Dendritic cell treated with granulocyte-macrophage colony-stimulating factor and Interleukin-4, amounts not matched to agents 40 ng/mL and 50 ng/mL, for 4 days (primary cell): ENCODE measurements around the gene NUP62.
"Not testable (repeated sequence)": the region's sequence is repeated elsewhere in the genome, so short reads cannot be mapped to it uniquely, and the experiment has no call there.

ENCODE experiments used
- H3K27ac Mint-ChIP-seq: one replicate; pipeline ENCODE4 v1.8.0; 2022; ENCODE audit warnings: mild to moderate bottlenecking, mixed read lengths
- H3K27me3 Mint-ChIP-seq: one replicate; pipeline ENCODE4 v1.8.0; 2022; ENCODE audit warnings: mild to moderate bottlenecking, mixed read lengths
- H3K36me3 Mint-ChIP-seq: one replicate; pipeline ENCODE4 v1.8.0; 2022; ENCODE audit warnings: low read depth, mixed read lengths
- H3K4me1 Mint-ChIP-seq: one replicate; pipeline ENCODE4 v1.8.0; 2022; ENCODE audit warnings: low read depth, mixed read lengths
- H3K4me3 Mint-ChIP-seq: one replicate; pipeline ENCODE4 v1.8.0; 2022; ENCODE audit warnings: mild to moderate bottlenecking, moderate library complexity, mixed read lengths
- H3K9me3 Mint-ChIP-seq: one replicate; pipeline ENCODE4 v1.8.0; 2022; ENCODE audit warnings: mixed read lengths
- intact Hi-C: fragments of 100-400 bp; cut with micrococcal nuclease; formaldehyde crosslinking; loops from one replicate; pipeline ENCODE4 v1.15.0; 2022

The NUP62 gene

GRCh38 chr19:49944567-49944966, 15.3 kb upstream of the NUP62 start:
- peak overlapping the region; percentile 53 for H3K27ac Mint-ChIP-seq
- H3K27me3 Mint-ChIP-seq = peaks cover 65% of the 10 kb centered on the region
- H3K4me1 Mint-ChIP-seq = peaks cover 37% of the 10 kb centered on the region
- H3K9me3 Mint-ChIP-seq, H3K36me3 Mint-ChIP-seq, intact Hi-C loops, H3K4me3 Mint-ChIP-seq: not testable (repeated sequence)

GRCh38 chr19:49940482-49940791, 11.1 kb upstream of the NUP62 start:
- Mint-ChIP-seq H3K27ac (no peak overlapping the region), H3K4me1 (peaks cover 54% of the 10 kb centered on the region), H3K36me3 (no peaks in the 10 kb centered on the region), H3K27me3 (peaks cover 36% of the 10 kb centered on the region), H3K4me3 (no peak overlapping the region), H3K9me3 (no peaks in the 10 kb centered on the region)
- intact Hi-C loops = no loop called here

- H3K4me3 Mint-ChIP-seq = no peak overlapping the region
- H3K9me3 Mint-ChIP-seq = no peaks in the 10 kb centered on the region
- peaks cover 36% of the 10 kb centered on the region for H3K27me3 Mint-ChIP-seq
- no peak overlapping the region for H3K27ac Mint-ChIP-seq
- no peaks in the 10 kb centered on the region for H3K36me3 Mint-ChIP-seq
- H3K4me1 Mint-ChIP-seq = peaks cover 49% of the 10 kb centered on the region
- intact Hi-C loops = no loop called here
Observed at GRCh38 chr19:49939721-49940481, 10.6 kb upstream of the NUP62 start.

- H3K4me1 Mint-ChIP-seq = peaks cover 39% of the 10 kb centered on the region
- peaks cover 4% of the 10 kb centered on the region for H3K36me3 Mint-ChIP-seq
- H3K27me3 Mint-ChIP-seq = peaks cover 36% of the 10 kb centered on the region
- intact Hi-C loops = no loop called here
- no peaks in the 10 kb centered on the region for H3K9me3 Mint-ChIP-seq
- H3K4me3 Mint-ChIP-seq = no peak overlapping the region
- H3K27ac Mint-ChIP-seq = no peak overlapping the region
Observed at GRCh38 chr19:49938662-49939061, 9.4 kb upstream of the NUP62 start.

- intact Hi-C loops = loop anchor here (1.0 kb wide), 1 partner anchor 45 kb away; no protein-coding TSS in a partner anchor
- H3K36me3 Mint-ChIP-seq = peaks cover 12% of the 10 kb centered on the region
- no peak overlapping the region for H3K27ac Mint-ChIP-seq
- peaks cover 38% of the 10 kb centered on the region for H3K4me1 Mint-ChIP-seq
- H3K9me3 Mint-ChIP-seq = no peaks in the 10 kb centered on the region
- H3K4me3 Mint-ChIP-seq = no peak overlapping the region
- peaks cover 34% of the 10 kb centered on the region for H3K27me3 Mint-ChIP-seq
Observed at GRCh38 chr19:49937750-49938381, 8.6 kb upstream of the NUP62 start.

GRCh38 chr19:49936549-49936948, 7.2 kb upstream of the NUP62 start:
- Mint-ChIP-seq H3K27ac (no peak overlapping the region), H3K36me3 (peaks cover 26% of the 10 kb centered on the region), H3K4me1 (peaks cover 44% of the 10 kb centered on the region), H3K4me3 (no peak overlapping the region), H3K9me3 (no peaks in the 10 kb centered on the region), H3K27me3 (peaks cover 25% of the 10 kb centered on the region)
- intact Hi-C loops = no loop called here

GRCh38 chr19:49933643-49934042, 4.3 kb upstream of the NUP62 start:
- Mint-ChIP-seq H3K36me3 (peaks cover 55% of the 10 kb centered on the region), H3K4me1 (peaks cover 65% of the 10 kb centered on the region), H3K9me3 (no peaks in the 10 kb centered on the region), H3K27ac (peak overlapping the region; percentile 45), H3K4me3 (peak overlapping the region; percentile 35), H3K27me3 (peaks cover 10% of the 10 kb centered on the region)
- intact Hi-C loops = no loop called here

GRCh38 chr19:49932731-49933131, 3.4 kb upstream of the NUP62 start:
- Mint-ChIP-seq H3K27ac (no peak overlapping the region), H3K9me3 (no peaks in the 10 kb centered on the region), H3K4me1 (peaks cover 66% of the 10 kb centered on the region), H3K36me3 (peaks cover 64% of the 10 kb centered on the region), H3K27me3 (peaks cover 10% of the 10 kb centered on the region), H3K4me3 (peak overlapping the region; percentile 28)
- intact Hi-C loops = no loop called here

- intact Hi-C loops = no loop called here
- peaks cover 10% of the 10 kb centered on the region for H3K27me3 Mint-ChIP-seq
- peak overlapping the region; percentile 30 for H3K27ac Mint-ChIP-seq
- H3K36me3 Mint-ChIP-seq = peaks cover 71% of the 10 kb centered on the region
- peaks cover 66% of the 10 kb centered on the region for H3K4me1 Mint-ChIP-seq
- H3K4me3 Mint-ChIP-seq = peak overlapping the region; percentile 85
- H3K9me3 Mint-ChIP-seq = no peaks in the 10 kb centered on the region
Observed at GRCh38 chr19:49932041-49932451, 2.7 kb upstream of the NUP62 start.

GRCh38 chr19:49931293-49932040, 2.2 kb upstream of the NUP62 start:
- Mint-ChIP-seq H3K36me3 (peaks cover 76% of the 10 kb centered on the region), H3K4me3 (peak overlapping the region; percentile 85), H3K4me1 (peaks cover 66% of the 10 kb centered on the region), H3K27me3 (peaks cover 10% of the 10 kb centered on the region), H3K27ac (peak overlapping the region; percentile 92), H3K9me3 (no peaks in the 10 kb centered on the region)
- intact Hi-C loops = no loop called here

GRCh38 chr19:49930483-49931011, 1.2 kb upstream of the NUP62 start:
- Mint-ChIP-seq H3K4me1 (peaks cover 67% of the 10 kb centered on the region), H3K27ac (peak overlapping the region; percentile 92), H3K4me3 (peak overlapping the region; percentile 85), H3K27me3 (peaks cover 10% of the 10 kb centered on the region), H3K9me3 (no peaks in the 10 kb centered on the region), H3K36me3 (peaks cover 86% of the 10 kb centered on the region)
- intact Hi-C loops = no loop called here

- Mint-ChIP-seq H3K36me3 (peaks cover 93% of the 10 kb centered on the region), H3K27ac (peak overlapping the region; percentile 92), H3K27me3 (peaks cover 10% of the 10 kb centered on the region), H3K4me3 (peak overlapping the region; percentile 85), H3K4me1 (peaks cover 72% of the 10 kb centered on the region), H3K9me3 (no peaks in the 10 kb centered on the region)
- intact Hi-C loops = loop anchor here (5.0 kb wide), 1 partner anchor 38 kb away; no protein-coding TSS in a partner anchor
Observed at GRCh38 chr19:49929611-49930482, 543 bp upstream of the NUP62 start.

- Mint-ChIP-seq H3K9me3 (no peaks in the 10 kb centered on the region), H3K4me3 (peak overlapping the region; percentile 85), H3K27ac (peak overlapping the region; percentile 92), H3K4me1 (peaks cover 82% of the 10 kb centered on the region), H3K27me3 (peaks cover 5% of the 10 kb centered on the region), H3K36me3 (peaks cover 100% of the 10 kb centered on the region)
- intact Hi-C loops = loop anchor here (5.0 kb wide), 1 partner anchor 35 kb away; no protein-coding TSS in a partner anchor
Observed at GRCh38 chr19:49927526-49928264, 1.6 kb downstream of the NUP62 start.
